ENCODE measurements around the gene SGSM2. TPM values are rescaled to one million over a fixed set of nuclear protein-coding genes. Genes with fewer than 3 reads are reported as not detected.

The SGSM2 gene
- total RNA-seq, 4 donors from 2014 or later: 31.5 to 93.3 (median 63.7) TPM

- Histone ChIP-seq H3K27me3 (no peaks in the 10 kb centered on the region), H3K4me1 (peaks cover 0 to 15% (median 4%) of the 10 kb centered on the region in 4 donors), H3K9me3 (no peaks in the 10 kb centered on the region), H3K36me3 (peaks cover 0 to 4% (median 0%) of the 10 kb centered on the region in 3 donors), H3K27ac (peak overlapping the region in 1 of 4 donors; percentile 6), H3K4me3 (no peak overlapping the region)
- DNase-seq (ENCODE audit: low spot score in 2 of 2): no peak
- TF ChIP-seq, protein P1, sequence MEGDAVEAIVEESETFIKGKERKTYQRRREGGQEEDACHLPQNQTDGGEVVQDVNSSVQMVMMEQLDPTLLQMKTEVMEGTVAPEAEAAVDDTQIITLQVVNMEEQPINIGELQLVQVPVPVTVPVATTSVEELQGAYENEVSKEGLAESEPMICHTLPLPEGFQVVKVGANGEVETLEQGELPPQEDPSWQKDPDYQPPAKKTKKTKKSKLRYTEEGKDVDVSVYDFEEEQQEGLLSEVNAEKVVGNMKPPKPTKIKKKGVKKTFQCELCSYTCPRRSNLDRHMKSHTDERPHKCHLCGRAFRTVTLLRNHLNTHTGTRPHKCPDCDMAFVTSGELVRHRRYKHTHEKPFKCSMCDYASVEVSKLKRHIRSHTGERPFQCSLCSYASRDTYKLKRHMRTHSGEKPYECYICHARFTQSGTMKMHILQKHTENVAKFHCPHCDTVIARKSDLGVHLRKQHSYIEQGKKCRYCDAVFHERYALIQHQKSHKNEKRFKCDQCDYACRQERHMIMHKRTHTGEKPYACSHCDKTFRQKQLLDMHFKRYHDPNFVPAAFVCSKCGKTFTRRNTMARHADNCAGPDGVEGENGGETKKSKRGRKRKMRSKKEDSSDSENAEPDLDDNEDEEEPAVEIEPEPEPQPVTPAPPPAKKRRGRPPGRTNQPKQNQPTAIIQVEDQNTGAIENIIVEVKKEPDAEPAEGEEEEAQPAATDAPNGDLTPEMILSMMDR (IDR thresholded peaks at IDR 0.05): no peak
- no peak for TF ChIP-seq POLR2A (IDR thresholded peaks at IDR 0.05)
- TF ChIP-seq EP300 (IDR thresholded peaks at IDR 0.05): no peak
- WGBS, 2 donors: 27 to 28% methylated on average over 2 of the region's 2 CpGs
Measured at GRCh38 chr17:2427215-2427614, 89.9 kb downstream of the SGSM2 start.

DNA sequence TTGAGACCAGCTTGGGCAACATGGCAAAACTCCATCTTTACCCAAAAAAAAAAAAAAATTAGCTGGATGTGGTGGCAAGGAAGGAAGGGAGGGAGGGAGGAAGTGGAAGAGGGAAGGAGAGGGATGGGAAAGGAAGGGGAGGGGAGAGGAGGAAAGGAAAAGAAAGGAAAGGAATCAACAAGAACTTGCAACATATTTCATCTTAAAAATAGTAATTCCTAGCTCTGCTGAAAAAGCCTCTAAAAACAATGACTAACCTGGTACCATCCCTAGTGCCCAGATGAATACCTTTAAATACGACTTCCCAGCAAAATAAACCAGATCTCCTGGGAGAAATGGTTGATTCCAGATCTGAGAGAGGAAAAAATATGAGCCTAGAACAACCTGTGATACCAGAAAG, 90.6 kb downstream of the SGSM2 start:
- no peaks in the 10 kb centered on the region for H3K9me3 ChIP-seq
- H3K4me1 ChIP-seq: peaks cover 0 to 15% (median 4%) of the 10 kb centered on the region in 4 donors
- 76 to 77% methylated on average over 1 of the region's 1 CpG for WGBS, 2 donors
- H3K27me3 ChIP-seq: no peaks in the 10 kb centered on the region
- TF ChIP-seq, protein P1 (IDR thresholded peaks at IDR 0.05): no peak
- TF ChIP-seq EP300 (IDR thresholded peaks at IDR 0.05) (no peak), POLR2A (IDR thresholded peaks at IDR 0.05) (no peak)
- no peak for DNase-seq (ENCODE audit: low spot score in 2 of 2)
- H3K36me3 ChIP-seq: peaks cover 0 to 3% (median 0%) of the 10 kb centered on the region in 3 donors
- no peak overlapping the region for H3K4me3 ChIP-seq
- no peak overlapping the region for H3K27ac ChIP-seq

Small RNA genes within 50 kb of the gene (small RNA-seq; reads per million reads assigned to genes)
- gene AC006435.3 (not detected), gene AC006435.4 (not detected), gene SNORD91A (1,455 reads per million, percentile 99 among the genes with 10 or more reads in this experiment), gene SNORD91B (387 reads per million, percentile 97 among the genes with 10 or more reads in this experiment)

Other genes with a start within 250 kb of the SGSM2 start
- 10 to 100 TPM; 29.5 to 86.5 (median 40.1) TPM for gene SMG6, start 33.7 kb upstream of the SGSM2 start, total RNA-seq
- gene SRR, start 33.6 kb upstream of the SGSM2 start, total RNA-seq: 10 to 100 TPM in 1 of 4 donors, 1 to 10 TPM in 3; 6.3 to 13.8 (median 7.9) TPM
- 10 to 100 TPM; 19.6 to 35.7 (median 24.3) TPM for gene TSR1, start 1.0 kb upstream of the SGSM2 start, total RNA-seq
- gene MNT, start 63.6 kb downstream of the SGSM2 start, total RNA-seq: 10 to 100 TPM; 12.6 to 32.8 (median 14.9) TPM
- 10 to 100 TPM; 26.5 to 38.1 (median 33.9) TPM for gene METTL16, start 174.4 kb downstream of the SGSM2 start, total RNA-seq

Data from tibial nerve (tissue), 4 donors.